Progenitor cell of endocrine pancreas (in vitro differentiated cells): ENCODE measurements around the gene MSI2. TPM values are rescaled to one million over a fixed set of nuclear protein-coding genes. Genes with fewer than 3 reads are reported as not detected.
"Not testable (repeated sequence)": the region's sequence is repeated elsewhere in the genome, so short reads cannot be mapped to it uniquely, and the experiment has no call there.

ENCODE experiments used
- DNase-seq: peaks from one replicate; pipeline ENCODE4 v3.0.0; 2021; ENCODE audit warnings: low spot score; ENCODE audit not compliant: unreplicated experiment
- H3K27ac Mint-ChIP-seq: 2 replicates; pipeline ENCODE4 v1.8.0; 2021; ENCODE audit warnings: mild to moderate bottlenecking, moderate library complexity, mixed read lengths
- H3K27me3 Mint-ChIP-seq: 2 replicates; pipeline ENCODE4 v1.8.0; 2021; ENCODE audit warnings: mixed read lengths
- H3K36me3 Mint-ChIP-seq: 2 replicates; pipeline ENCODE4 v1.8.0; 2022; ENCODE audit warnings: mixed read lengths; ENCODE audit not compliant: insufficient read depth
- H3K4me1 Mint-ChIP-seq: 2 replicates; pipeline ENCODE4 v1.8.0; 2021; ENCODE audit warnings: low read depth, mixed read lengths
- H3K4me3 Mint-ChIP-seq: 2 replicates; pipeline ENCODE4 v1.8.0; 2021; ENCODE audit warnings: low read depth, mild to moderate bottlenecking, moderate library complexity, mixed read lengths
- H3K9me3 Mint-ChIP-seq: 2 replicates; pipeline ENCODE4 v1.8.0; 2021; ENCODE audit warnings: low read depth, mixed read lengths
- CTCF ChIP-seq: fragments of 200-600 bp; sonication (generic); IDR thresholded peaks from one replicate; pipeline ENCODE4 v1.5.0; 2021; ENCODE audit warnings: antibody characterized with exemption, mild to moderate bottlenecking; ENCODE audit not compliant: unreplicated experiment
- total RNA-seq: library from RNA; stranded (reverse); gene quantifications from 2 replicates; pipeline ENCODE4 v1.2.1, GENCODE V29; 2021

The MSI2 gene
- total RNA-seq, 1 donor from 2014 or later, result 164 TPM

- H3K4me1 Mint-ChIP-seq, result peaks cover 1% of the 10 kb centered on the region
- no peaks in the 10 kb centered on the region for H3K27me3 Mint-ChIP-seq
- H3K4me3 Mint-ChIP-seq, result no peak overlapping the region
- H3K36me3 Mint-ChIP-seq, result no peaks in the 10 kb centered on the region
- no peak for TF ChIP-seq CTCF
- no peak for DNase-seq
- no peak overlapping the region for H3K27ac Mint-ChIP-seq
- H3K9me3 Mint-ChIP-seq, result no peaks in the 10 kb centered on the region
Observed at GRCh38 chr17:57494443-57494842, 238.1 kb downstream of the MSI2 start.

GRCh38 chr17:57495771-57496170, 239.4 kb downstream of the MSI2 start:
- Mint-ChIP-seq H3K4me1 (peaks cover 3% of the 10 kb centered on the region), H3K36me3 (no peaks in the 10 kb centered on the region), H3K27me3 (no peaks in the 10 kb centered on the region), H3K9me3 (no peaks in the 10 kb centered on the region), H3K4me3 (no peak overlapping the region), H3K27ac (no peak overlapping the region)
- DNase-seq, result no peak
- no peak for TF ChIP-seq CTCF

GRCh38 chr17:57496382-57496781, 240.1 kb downstream of the MSI2 start:
- TF ChIP-seq CTCF, result no peak
- DNase-seq, result no peak
- Mint-ChIP-seq H3K27ac (no peak overlapping the region), H3K36me3 (no peaks in the 10 kb centered on the region), H3K4me1 (peaks cover 5% of the 10 kb centered on the region), H3K9me3 (no peaks in the 10 kb centered on the region), H3K4me3 (no peak overlapping the region), H3K27me3 (no peaks in the 10 kb centered on the region)

GRCh38 chr17:57498443-57498842, 242.1 kb downstream of the MSI2 start:
- no peak overlapping the region for H3K4me3 Mint-ChIP-seq
- no peak for DNase-seq
- no peaks in the 10 kb centered on the region for H3K27me3 Mint-ChIP-seq
- peaks cover 15% of the 10 kb centered on the region for H3K4me1 Mint-ChIP-seq
- H3K36me3 Mint-ChIP-seq, result peaks cover under 1% of the 10 kb centered on the region
- no peaks in the 10 kb centered on the region for H3K9me3 Mint-ChIP-seq
- no peak overlapping the region for H3K27ac Mint-ChIP-seq
- no peak for TF ChIP-seq CTCF

DNA sequence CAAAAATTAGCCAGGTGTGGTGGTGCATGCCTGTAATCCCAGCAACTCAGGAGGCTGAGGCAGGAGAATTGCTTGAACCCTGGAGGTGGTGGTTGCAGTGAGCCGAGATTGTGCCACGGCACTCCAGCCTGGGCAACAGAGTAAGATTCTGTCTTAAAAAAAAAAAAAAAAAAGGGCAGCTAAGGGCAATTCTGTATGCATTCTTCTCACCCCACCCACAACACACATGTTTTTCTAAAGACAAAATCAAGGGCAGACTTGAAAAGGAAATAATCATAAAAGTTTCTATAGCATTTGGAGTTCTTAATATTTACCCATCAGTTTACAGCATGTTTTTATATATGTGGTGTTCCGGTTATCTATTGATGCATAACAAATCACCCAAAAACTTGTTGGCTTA, 242.9 kb downstream of the MSI2 start:
- H3K4me1 Mint-ChIP-seq, result peaks cover 19% of the 10 kb centered on the region
- not testable (repeated sequence) for H3K9me3 Mint-ChIP-seq, H3K36me3 Mint-ChIP-seq, H3K27ac Mint-ChIP-seq, H3K4me3 Mint-ChIP-seq, DNase-seq, H3K27me3 Mint-ChIP-seq

DNA sequence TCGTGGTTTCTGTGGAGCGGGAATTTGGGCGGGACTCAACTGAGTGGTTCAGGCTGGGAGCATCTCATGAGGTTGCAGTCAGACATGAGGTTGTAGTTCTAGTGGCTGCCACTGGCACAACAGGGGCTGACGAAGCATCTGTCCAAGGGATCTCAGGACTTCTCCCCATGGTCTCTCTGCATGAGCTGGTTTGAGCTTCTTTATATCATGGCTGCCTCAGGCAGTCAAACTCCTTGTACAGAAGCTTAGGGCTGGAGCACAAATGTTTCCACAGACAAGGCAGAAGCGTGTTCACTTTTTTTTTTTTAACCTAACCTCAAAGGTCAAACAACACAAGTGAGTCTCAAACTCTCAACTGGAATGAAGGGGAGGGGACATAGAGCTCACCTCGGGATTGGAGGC, 243.3 kb downstream of the MSI2 start:
- no peak for DNase-seq
- H3K4me1 Mint-ChIP-seq, result peaks cover 19% of the 10 kb centered on the region

More for the DNA sequence above, 243.3 kb downstream of the MSI2 start:
- H3K4me3 Mint-ChIP-seq, result no peak overlapping the region
- H3K27ac Mint-ChIP-seq, result no peak overlapping the region
- H3K36me3 Mint-ChIP-seq, result peaks cover 1% of the 10 kb centered on the region
- TF ChIP-seq CTCF, result no peak
- H3K27me3 Mint-ChIP-seq, result no peaks in the 10 kb centered on the region
- no peaks in the 10 kb centered on the region for H3K9me3 Mint-ChIP-seq
